EH (cell line): ENCODE results near the gene MEIS2.

ENCODE experiments used
- DNase-seq: peaks from one replicate; pipeline ENCODE4 v3.0.0-alpha.2; 2015; ENCODE audit warnings: low read depth

MEIS2 gene

DNA sequence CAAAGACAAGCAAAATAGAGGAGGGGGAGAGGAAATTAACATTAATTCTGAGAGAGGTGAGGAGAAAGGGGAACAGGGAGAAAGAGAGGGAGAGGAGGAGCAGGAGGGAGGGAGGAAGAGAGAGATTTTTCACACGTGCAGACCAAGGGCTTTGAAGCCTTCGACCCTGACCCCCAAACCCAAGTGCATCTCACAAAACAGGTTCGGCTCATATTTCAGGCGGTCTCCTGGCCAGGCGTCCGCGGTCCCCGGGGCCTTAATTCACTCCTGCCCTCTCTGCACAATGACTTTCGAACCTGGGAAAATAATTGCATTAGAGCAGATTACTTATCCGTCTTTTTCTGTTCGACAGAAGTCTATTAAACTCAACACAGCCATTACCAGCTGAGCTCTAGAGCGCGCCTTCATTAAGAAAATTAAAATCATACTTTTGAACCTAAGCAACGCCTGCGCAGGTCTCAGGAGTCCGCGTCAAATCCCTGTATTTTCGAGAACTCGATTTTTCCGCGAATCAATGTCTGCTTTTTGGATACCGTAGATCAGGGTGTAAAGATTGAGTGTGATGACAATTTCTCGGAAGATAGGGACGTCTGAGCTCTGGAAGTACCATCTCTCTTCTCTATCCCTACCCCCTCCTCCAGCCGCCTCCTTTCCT, 220.7 kb downstream of the MEIS2 start:
- no peak for DNase-seq

DNA sequence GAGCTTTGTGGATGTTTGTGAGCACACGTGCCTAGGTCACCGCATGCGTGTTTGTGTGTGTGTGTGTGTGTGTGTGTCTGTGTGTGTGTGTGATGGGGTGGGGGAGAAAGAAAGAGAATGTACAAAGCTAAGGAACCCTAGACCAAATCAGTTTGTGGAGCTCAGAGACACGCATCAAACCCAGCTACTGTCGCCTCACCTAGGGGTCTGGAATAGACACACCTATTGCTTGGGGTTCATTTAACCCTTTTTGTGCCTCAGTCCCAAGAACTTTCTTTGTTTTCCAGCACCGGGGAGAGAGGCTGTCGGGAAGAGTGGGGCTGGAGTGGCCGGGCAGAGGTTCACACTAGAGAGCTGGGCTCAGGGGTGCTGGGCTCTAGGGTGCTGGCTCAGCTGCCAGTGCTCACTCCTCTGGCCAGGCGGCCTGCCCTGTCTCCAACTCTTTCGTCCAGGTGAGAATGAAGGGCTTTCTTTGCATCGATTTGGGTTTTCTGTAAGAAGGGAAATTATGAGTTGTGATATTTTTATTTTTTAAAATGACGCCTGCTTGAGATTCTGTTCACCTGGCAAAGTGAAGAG, 221.6 kb downstream of the MEIS2 start:
- DNase-seq: no peak

DNA sequence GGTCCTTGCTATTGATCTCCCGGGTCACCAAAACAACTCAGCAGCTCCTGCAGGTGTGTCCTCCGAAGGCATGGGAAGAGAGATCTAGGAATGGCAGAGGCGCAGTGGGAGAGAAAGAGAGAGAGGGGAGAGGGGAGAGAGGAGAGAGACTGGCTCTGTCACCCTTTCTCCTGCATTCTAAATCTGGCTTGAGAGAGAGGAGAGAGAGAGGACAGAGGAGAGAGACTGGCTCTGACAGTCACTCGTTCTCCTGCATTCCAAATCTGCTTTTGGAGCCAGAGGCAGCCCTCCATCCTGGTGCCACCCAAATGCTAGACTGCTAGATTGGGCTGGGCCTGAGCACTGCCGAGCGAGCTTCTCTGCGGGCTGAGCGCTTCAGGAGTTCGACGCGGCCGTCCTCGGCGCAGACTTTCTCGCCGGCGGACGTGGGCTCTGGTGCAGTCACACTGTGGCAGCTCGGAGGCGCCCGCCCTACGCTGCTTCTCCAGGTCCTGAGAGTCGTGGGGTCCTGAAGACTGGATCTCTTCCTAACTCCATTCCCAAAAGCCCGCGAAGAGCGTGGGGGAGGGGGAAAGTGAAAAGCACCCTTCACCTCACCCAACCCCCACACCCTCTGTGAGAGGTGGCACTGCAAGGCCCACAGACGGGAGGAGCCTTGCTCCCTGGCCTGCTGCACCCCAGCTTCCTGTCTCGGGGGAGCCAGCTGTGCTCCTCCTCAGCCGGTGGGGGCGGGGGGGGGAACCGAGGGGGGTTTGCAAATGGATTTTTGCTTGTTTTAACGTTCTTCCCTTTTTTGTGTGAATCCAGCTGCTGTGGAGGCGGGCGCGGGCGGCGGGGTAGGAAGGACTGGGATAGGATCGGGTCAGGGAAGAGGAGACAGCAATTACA, 222.3 kb downstream of the MEIS2 start:
- no peak for DNase-seq

DNA sequence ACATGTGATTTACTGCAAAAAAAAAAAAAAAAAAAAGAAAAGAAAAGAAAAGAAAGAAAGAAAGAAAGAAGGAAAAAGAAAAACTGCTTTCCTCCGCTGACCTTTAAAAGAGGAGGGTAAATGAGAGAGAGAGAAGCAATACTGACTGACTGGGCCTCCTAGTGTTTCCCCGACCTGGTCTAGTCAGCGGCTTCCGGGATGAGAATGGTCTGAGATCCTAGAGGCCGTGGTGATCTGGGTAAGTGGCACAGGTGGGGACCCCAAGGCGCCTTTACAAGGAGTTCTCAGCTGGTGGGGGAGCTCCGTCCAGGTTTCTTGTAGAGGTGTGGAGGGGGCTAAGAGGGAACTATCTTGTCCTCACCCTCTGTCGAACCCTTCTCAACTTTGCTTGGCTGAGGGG, 223.1 kb downstream of the MEIS2 start:
- DNase-seq: no peak

DNA sequence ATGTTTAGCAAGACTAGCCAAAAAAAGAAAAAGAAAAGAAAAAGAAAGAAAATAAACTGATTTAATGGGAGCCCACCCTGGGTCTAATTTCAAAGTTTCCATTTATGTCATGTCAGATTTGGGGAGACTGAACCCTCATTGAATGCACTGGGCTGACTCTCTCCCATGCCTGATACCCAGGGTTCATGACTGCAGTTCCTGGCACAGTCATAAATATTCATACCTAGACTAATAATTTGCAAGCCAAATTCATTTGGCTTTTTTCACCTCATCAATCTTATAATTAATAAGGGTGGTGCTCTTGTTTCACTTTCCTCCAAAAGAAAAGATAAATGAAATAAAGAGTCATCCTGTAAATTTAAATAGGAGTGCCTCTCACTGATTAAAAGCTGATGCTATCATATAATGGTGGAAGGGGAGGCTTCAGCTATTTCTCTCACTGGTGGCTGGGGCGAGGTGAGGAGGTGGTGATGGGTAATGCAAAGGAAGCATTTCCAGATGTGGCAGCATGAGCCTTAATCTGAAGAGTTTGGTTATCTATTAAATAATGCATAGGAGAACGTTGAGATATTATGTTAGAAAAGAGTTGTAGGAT, 224.5 kb downstream of the MEIS2 start:
- no peak for DNase-seq

DNA sequence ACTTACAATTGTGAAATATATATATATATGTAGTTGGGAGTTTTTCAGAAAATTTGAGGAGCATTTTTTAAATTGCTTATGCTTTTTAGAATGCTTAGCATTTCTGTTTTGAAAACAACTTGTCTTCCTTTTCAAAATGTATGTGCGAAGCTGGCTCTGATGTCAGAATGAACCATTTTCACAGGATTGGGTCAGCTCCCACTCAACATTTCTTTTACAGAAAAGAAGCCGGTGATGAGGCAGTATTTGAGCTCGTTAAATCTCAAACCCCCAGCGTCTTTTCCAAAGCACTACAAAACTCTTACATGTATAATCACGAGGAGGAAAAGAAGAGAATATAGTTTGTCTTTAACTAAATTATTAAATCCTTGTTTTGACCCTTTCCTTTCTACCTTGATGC, 225.4 kb downstream of the MEIS2 start:
- no peak for DNase-seq

DNA sequence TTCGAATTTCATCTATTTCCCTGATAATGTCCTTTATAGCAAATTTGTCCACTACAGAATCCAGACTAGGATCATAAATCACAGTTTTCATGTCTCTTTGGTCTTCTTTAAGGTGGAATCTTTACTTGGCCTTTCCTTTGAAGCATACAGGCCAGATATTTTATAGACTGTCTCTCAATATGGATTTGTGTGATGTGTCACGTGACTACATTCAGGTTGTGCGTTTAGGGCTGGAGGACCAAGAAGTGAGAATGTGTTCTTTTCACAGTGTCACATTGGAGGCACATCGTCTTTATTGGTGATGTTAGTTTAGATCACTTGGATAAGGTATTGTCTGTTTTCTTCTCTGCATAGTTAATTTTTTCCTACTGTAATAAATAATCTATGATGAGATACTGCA, 232.9 kb downstream of the MEIS2 start:
- no peak for DNase-seq

DNA sequence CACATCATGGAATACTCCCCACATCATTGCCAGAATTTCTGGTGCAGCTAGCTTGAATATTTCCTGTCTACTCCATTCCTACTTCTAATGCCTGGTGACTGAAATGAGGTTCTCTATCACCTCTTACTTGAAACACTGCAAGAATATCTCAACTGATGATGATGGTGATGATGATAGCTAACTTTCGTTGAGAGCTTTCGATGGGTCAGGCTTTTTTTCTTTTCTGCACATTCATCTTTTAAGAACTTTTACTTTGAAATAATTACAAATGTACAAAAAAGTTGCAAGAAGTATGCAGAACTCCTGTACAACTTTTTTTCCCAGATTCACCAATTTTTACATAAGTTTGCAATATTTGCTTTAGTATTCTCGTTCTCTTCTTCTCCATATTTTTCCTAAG, 233.5 kb downstream of the MEIS2 start:
- DNase-seq: peak; percentile 8

DNA sequence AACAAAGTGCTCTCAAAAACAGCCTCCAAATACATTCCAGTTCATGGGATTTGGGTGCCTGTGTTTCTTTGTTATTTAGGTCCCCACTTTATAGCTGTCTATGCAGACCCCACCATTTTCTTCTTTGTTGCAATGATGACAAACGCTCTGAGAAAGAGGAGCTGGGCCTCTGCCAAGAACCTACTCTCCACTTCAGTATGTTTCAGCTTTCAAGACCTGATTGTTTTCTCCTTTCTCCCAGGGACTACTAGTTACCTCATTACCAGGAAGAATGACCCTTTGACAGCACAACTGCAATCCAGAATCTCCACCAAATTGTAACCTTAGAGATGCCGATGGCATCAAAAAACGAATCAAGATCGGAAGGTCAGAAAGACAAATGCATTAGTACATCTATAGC, 236.8 kb downstream of the MEIS2 start:
- DNase-seq: peak; percentile 15

DNA sequence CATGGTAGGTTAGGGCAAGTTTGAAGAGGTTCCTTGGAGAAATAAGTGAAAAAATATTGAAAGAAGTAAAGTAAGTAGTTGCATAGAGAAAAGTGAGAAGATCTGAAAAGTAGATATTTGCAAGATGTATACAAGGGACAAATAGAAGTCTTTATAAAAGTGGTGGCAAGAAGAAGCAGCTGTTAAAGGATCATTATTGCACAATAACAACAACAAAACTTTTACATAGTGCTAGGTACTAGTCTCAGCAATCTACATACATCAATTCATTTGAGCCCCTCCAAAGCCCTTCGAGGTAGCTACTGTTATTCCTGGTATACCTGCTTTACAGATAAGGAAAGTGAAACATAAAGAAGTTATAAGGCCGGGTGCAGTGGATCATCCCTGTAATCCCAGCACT, 239.6 kb downstream of the MEIS2 start:
- DNase-seq: no peak

DNA sequence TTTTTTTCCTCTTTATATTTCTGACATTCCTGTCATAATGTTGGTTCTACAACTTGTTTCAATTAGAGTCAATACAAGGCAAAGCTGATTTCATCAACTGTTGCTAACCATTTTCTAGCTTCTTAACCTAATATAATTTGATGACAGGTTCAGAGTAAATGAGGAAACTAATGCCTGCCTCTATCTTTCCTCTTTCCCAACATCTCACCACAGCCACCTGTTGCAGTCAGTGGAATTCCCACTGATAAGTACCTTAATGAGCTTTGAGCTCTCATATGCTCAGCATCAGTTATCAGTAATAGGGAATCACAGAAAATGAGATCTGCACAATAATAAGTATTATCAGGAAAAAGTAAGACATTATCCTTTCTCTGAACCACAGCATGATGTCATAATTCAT, 241.9 kb downstream of the MEIS2 start:
- no peak for DNase-seq

DNA sequence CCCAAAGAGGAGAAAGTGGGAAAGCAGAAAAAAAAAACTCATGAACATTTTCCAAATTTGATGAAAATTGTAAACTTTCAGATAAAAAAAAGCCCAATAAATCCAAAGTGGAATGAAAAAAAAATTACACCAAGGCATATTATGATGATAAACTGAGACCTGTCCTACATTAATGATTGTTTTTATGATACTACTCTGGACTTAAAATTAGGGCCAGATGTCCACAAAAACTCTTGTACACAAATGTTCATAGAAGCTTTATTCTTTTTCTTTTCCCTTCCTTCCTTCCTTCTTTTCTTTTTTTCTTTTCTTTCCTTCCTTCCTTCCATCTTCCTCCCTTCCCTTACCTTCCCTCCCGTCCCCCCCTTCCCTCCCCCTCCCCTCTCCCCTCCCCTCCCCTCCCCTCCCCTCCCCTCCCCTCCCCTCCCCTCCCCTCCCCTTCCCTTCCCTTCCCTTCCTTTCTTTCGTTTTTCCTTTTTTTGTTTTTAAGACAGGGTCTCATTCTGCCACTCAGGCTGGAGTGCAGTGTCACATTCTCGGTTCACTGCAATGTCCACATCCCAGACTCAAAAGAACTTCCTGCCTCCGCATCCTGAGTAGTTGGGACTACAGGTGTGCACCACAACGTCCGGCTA, 243.9 kb downstream of the MEIS2 start:
- no peak for DNase-seq

DNA sequence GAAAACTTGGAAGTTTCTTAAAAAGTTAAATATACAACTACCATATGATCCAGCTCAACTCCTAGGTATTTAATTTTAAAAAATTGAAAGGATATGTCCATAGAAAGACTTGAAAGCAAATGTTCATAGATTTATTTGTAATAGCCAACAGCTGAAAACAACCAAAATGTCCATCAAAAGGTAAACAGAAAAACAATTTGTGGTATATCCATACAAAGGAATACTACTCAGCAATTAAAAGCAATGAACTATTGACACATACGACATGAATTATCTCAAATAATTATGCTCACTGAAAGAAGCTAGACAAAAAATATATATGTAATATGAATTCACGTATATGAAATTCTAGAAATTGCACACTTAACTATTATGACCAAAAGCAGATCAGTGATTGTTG, 249.5 kb downstream of the MEIS2 start:
- no peak for DNase-seq

DNA sequence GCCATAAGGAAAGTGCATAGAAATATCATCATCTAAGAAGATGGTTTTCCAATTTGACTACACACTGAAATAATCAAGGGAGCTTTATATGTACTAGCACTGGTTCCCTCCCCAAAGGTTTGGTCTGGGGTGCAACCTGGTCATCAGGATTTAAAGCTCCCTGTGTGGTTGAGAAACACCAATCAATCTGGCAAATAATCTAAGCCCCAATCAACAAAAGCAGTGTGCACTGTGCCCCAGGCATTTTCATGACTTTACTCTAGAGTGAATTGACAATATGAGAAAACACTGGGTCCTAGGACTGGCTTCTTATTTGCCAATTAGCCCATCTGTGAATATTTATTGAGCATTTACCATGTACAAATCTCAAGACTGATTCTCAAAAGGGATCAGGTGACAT, 255.1 kb downstream of the MEIS2 start:
- DNase-seq: no peak

DNA sequence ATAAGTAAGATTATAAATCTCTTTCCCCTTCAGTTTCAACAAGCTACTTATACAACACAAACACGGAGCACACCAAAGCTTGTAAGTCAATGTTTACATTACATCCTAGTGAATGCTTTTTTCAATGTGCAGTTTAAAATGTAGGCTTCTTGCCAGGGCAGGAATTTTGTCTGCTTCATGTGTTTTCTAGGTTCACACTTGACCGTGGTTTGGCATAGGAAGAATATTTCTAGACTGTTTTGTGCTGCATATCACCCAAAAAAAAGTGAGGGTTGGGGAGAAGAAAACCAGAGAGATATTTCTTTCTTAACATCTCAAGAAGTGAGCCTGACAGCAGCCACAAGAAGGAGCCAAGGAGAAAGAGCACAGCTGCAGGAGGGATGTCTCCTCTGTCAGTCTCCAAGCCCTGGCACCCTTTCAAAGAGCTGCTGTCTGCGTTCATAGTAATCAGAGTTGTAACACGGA, 255.8 kb downstream of the MEIS2 start:
- peak; percentile 63 for DNase-seq

DNA sequence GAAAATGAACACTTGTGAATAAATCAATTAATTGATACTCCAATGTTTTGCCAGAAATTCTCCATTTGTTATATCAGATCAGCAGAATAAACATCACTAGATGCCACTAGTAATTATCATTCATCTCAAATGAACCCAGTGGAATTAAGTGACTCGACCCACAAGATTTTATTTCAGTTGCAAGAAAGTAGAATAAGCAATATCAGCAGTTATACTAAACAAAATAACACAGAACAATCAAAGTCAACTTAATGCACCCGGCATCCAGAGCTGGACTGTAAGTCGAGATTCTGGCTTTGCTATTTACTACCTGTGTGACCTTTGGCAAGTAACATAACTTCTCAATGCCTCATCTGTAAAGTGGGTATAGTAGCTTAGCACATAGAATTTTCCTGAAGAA, 256.5 kb downstream of the MEIS2 start:
- peak; percentile 30 for DNase-seq

DNA sequence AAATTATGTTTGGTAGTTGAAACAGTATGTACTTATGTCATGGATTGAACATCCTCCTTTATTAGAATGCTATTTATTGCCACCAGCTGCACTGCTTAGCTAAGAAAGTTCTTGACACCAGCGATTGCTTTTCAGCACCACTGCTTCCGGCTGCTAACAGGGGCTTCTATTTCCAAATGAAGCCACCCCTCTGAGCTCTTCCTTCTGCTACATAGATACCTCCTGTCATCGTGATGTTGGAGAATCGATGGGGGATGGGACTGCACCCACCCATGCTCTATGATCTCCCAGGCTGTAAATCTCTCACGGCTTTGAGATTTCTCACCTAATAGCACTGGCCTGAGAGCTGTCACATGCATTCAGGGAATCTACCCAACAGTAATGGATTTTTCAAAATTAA, 259.2 kb downstream of the MEIS2 start:
- DNase-seq: no peak
